ENCODE data around the gene EXTL1.

GRCh38 chr1:25993197-25993951, 28.2 kb upstream of the EXTL1 start:
- TF ChIP-seq, protein P1, sequence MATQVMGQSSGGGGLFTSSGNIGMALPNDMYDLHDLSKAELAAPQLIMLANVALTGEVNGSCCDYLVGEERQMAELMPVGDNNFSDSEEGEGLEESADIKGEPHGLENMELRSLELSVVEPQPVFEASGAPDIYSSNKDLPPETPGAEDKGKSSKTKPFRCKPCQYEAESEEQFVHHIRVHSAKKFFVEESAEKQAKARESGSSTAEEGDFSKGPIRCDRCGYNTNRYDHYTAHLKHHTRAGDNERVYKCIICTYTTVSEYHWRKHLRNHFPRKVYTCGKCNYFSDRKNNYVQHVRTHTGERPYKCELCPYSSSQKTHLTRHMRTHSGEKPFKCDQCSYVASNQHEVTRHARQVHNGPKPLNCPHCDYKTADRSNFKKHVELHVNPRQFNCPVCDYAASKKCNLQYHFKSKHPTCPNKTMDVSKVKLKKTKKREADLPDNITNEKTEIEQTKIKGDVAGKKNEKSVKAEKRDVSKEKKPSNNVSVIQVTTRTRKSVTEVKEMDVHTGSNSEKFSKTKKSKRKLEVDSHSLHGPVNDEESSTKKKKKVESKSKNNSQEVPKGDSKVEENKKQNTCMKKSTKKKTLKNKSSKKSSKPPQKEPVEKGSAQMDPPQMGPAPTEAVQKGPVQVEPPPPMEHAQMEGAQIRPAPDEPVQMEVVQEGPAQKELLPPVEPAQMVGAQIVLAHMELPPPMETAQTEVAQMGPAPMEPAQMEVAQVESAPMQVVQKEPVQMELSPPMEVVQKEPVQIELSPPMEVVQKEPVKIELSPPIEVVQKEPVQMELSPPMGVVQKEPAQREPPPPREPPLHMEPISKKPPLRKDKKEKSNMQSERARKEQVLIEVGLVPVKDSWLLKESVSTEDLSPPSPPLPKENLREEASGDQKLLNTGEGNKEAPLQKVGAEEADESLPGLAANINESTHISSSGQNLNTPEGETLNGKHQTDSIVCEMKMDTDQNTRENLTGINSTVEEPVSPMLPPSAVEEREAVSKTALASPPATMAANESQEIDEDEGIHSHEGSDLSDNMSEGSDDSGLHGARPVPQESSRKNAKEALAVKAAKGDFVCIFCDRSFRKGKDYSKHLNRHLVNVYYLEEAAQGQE (IDR thresholded peaks at IDR 0.05; ENCODE audit: low read depth), result no peak
- TF ChIP-seq, protein P2, sequence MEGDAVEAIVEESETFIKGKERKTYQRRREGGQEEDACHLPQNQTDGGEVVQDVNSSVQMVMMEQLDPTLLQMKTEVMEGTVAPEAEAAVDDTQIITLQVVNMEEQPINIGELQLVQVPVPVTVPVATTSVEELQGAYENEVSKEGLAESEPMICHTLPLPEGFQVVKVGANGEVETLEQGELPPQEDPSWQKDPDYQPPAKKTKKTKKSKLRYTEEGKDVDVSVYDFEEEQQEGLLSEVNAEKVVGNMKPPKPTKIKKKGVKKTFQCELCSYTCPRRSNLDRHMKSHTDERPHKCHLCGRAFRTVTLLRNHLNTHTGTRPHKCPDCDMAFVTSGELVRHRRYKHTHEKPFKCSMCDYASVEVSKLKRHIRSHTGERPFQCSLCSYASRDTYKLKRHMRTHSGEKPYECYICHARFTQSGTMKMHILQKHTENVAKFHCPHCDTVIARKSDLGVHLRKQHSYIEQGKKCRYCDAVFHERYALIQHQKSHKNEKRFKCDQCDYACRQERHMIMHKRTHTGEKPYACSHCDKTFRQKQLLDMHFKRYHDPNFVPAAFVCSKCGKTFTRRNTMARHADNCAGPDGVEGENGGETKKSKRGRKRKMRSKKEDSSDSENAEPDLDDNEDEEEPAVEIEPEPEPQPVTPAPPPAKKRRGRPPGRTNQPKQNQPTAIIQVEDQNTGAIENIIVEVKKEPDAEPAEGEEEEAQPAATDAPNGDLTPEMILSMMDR (IDR thresholded peaks at IDR 0.05 in 2 of 3, conservative IDR thresholded peaks at IDR 0.05 in 1 of 3; ENCODE audit: borderline replicate concordance in 1 of 3, insufficient read depth in 1 of 3, low read depth in 2 of 3, low read length in 2 of 3), result no peak
- TF ChIP-seq SP1 (IDR thresholded peaks at IDR 0.05; ENCODE audit: low read depth), result no peak
- no peak for TF ChIP-seq EZH2 (IDR thresholded peaks at IDR 0.05)
- TF ChIP-seq POLR2A (IDR thresholded peaks at IDR 0.05; ENCODE audit: borderline replicate concordance, extremely low read depth, insufficient read depth, insufficient read length), result no peak
- no peak for TF ChIP-seq ZBTB33 (IDR thresholded peaks at IDR 0.05; ENCODE audit: extremely low read depth, insufficient replicate concordance, low read length)
- TF ChIP-seq ZNF274 (IDR thresholded peaks at IDR 0.05; ENCODE audit: low read depth, low read length), result no peak
- TF ChIP-seq ZFX (IDR thresholded peaks at IDR 0.05), result no peak
- no peak for TF ChIP-seq EZH2phosphoT487 (IDR thresholded peaks at IDR 0.05; ENCODE audit: borderline replicate concordance)
- TF ChIP-seq POLR2AphosphoS5 (IDR thresholded peaks at IDR 0.05; ENCODE audit: low read depth, low read length), result no peak
- no peak for TF ChIP-seq TCF7L2 (IDR thresholded peaks at IDR 0.05; ENCODE audit: borderline replicate concordance, extremely low read depth, insufficient read depth, insufficient read length)
- TF ChIP-seq FOSL1 (IDR thresholded peaks at IDR 0.05; ENCODE audit: low read depth), result no peak
